ENCODE results near the gene SUSD4. TPM values are rescaled to one million over a fixed set of nuclear protein-coding genes. Genes with fewer than 3 reads are reported as not detected.

SUSD4 gene
- total RNA-seq, 1 experiment from 2014 or later = 31.4 TPM

DNA sequence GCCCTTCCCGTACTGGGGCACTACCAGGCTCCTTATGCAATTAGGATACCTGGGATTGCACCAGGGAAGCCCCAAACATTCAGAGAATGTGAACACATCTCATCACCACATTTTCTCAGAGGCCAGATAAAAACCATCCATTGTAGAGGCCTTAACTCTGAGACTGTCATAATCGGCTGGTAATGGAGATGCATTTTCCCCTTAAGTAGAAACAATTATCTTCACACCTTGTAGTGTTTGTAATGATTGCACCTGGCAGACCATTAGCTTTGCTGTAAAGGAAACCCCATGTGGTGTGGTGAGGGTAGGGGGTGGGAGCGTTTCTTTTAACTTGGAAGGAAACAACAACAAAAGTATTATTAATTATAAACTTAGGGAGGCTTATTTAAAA lies 131.0 kb downstream of the SUSD4 start:
- ChIA-PET POLR2A (no interaction called here), CTCF (no interaction called here)
- H3K4me3 Mint-ChIP-seq (ENCODE audit: unreplicated experiment) = no peak overlapping the region
- Histone ChIP-seq H3K27me3 (replicated peaks; ENCODE audit: control insufficient read depth, insufficient read depth, low read length) (no peaks in the 10 kb centered on the region), H3K4me1 (peaks cover 15% of the 10 kb centered on the region), H3K36me3 (ENCODE audit: control insufficient read depth, insufficient read depth, low read length) (no peaks in the 10 kb centered on the region), H3K9me3 (peaks cover 17% of the 10 kb centered on the region; the same call in 1 of the 2 replicates), H3K4me3 (ENCODE audit: low read depth, low read length) (no peak overlapping the region)
- intact Hi-C loops (cut with micrococcal nuclease; ENCODE audit: unreplicated experiment) = no loop called here
- no peaks in the 10 kb centered on the region for H3K36me3 Mint-ChIP-seq (ENCODE audit: insufficient read depth, unreplicated experiment)
- BruUV-seq (replicated peaks) = no TSS peak
- TF ChIP-seq CTCF (IDR thresholded peaks at IDR 0.05; ENCODE audit: insufficient read depth in 1 of 2, low read depth in 1 of 2, low read length in 1 of 2, severe bottlenecking in 1 of 2, unreplicated experiment in 1 of 2) = no peak
- peaks cover 18% of the 10 kb centered on the region for H3K9me3 Mint-ChIP-seq (ENCODE audit: unreplicated experiment)
- H3K27me3 Mint-ChIP-seq (ENCODE audit: insufficient read depth, unreplicated experiment) = no peaks in the 10 kb centered on the region
- DNase-seq = no peak
- H3K4me1 Mint-ChIP-seq (ENCODE audit: low read depth, unreplicated experiment) = peaks cover 20% of the 10 kb centered on the region
- H3K27ac Mint-ChIP-seq (ENCODE audit: unreplicated experiment) = peak overlapping the region; percentile 49

DNA sequence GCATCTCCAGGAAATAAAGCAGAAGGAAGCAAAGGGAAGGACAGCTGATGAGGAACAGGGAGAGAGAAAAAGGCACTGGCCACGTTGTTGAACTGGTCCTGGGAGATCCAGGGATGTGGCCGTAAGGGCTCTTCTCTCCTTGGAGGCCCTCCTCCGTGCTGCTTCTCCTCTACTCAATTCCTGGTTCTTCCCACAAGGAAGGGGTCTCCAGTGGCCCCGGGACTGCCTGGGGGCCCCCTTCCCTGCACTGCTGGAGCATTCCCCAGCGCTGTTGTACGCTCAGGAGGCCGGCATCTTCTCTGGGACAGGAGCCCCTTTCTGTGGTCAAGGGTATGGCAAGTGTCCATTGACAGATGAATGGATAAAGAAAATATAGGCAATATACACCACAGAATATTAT lies 132.4 kb downstream of the SUSD4 start:
- Mint-ChIP-seq H3K27ac (ENCODE audit: unreplicated experiment) (no peak overlapping the region), H3K27me3 (ENCODE audit: insufficient read depth, unreplicated experiment) (no peaks in the 10 kb centered on the region), H3K4me1 (ENCODE audit: low read depth, unreplicated experiment) (peaks cover 20% of the 10 kb centered on the region), H3K4me3 (ENCODE audit: unreplicated experiment) (no peak overlapping the region), H3K9me3 (ENCODE audit: unreplicated experiment) (peaks cover 4% of the 10 kb centered on the region), H3K36me3 (ENCODE audit: insufficient read depth, unreplicated experiment) (no peaks in the 10 kb centered on the region)
- peaks cover 15% of the 10 kb centered on the region for H3K4me1 ChIP-seq
- no peak for DNase-seq
- BruUV-seq (replicated peaks) = no TSS peak
- no peaks in the 10 kb centered on the region for H3K27me3 ChIP-seq (replicated peaks; ENCODE audit: control insufficient read depth, insufficient read depth, low read length)
- CTCF ChIA-PET = no interaction called here
- H3K36me3 ChIP-seq (ENCODE audit: control insufficient read depth, insufficient read depth, low read length) = no peaks in the 10 kb centered on the region
- no peak overlapping the region for H3K4me3 ChIP-seq (ENCODE audit: low read depth, low read length)
- peaks cover 7% of the 10 kb centered on the region; the same call in 1 of the 2 replicates for H3K9me3 ChIP-seq
- POLR2A ChIA-PET = no interaction called here
- intact Hi-C loops (cut with micrococcal nuclease; ENCODE audit: unreplicated experiment) = no loop called here
- TF ChIP-seq CTCF (IDR thresholded peaks at IDR 0.05; ENCODE audit: insufficient read depth in 1 of 2, low read depth in 1 of 2, low read length in 1 of 2, severe bottlenecking in 1 of 2, unreplicated experiment in 1 of 2) = no peak

DNA sequence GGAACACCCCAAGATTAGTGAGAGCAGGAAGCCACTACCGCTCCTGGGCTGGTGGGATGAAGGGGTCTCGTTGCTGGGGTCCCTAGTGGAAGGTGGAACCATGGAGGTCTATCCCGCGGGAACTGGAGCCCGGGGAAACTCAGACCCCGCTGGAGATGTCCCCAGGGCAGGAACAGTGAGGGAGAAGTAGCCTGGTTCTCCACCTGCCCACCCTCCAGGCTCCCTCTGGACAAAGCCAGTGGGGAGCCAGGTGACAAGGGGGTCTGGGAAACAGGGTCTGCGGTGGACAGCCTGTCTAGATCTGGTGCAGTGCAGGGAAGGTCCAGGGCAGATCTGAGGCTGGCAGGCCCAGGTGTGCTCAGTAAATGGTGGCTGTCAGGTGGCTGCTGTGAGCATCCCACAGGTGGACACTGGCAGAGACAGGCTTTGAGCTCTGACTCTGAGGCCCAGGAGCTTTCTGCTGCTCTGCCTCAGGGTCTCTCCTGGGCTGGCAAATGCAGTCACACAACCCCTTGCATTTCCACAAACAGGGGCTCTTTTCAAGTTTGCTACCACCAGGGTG lies 132.9 kb downstream of the SUSD4 start:
- Histone ChIP-seq H3K9me3 (peaks cover 2% of the 10 kb centered on the region; the same call in 1 of the 2 replicates), H3K27me3 (replicated peaks; ENCODE audit: control insufficient read depth, insufficient read depth, low read length) (no peaks in the 10 kb centered on the region), H3K36me3 (ENCODE audit: control insufficient read depth, insufficient read depth, low read length) (no peaks in the 10 kb centered on the region), H3K4me1 (peaks cover 15% of the 10 kb centered on the region), H3K4me3 (ENCODE audit: low read depth, low read length) (no peak overlapping the region)
- TF ChIP-seq CTCF (IDR thresholded peaks at IDR 0.05; ENCODE audit: insufficient read depth in 1 of 2, low read depth in 1 of 2, low read length in 1 of 2, severe bottlenecking in 1 of 2, unreplicated experiment in 1 of 2) = no peak
- peaks cover 20% of the 10 kb centered on the region for H3K4me1 Mint-ChIP-seq (ENCODE audit: low read depth, unreplicated experiment)
- no peaks in the 10 kb centered on the region for H3K9me3 Mint-ChIP-seq (ENCODE audit: unreplicated experiment)
- DNase-seq = no peak
- ChIA-PET CTCF (no interaction called here), POLR2A (no interaction called here)
- H3K27ac Mint-ChIP-seq (ENCODE audit: unreplicated experiment) = peak overlapping the region; percentile 27
- no peaks in the 10 kb centered on the region for H3K27me3 Mint-ChIP-seq (ENCODE audit: insufficient read depth, unreplicated experiment)
- H3K36me3 Mint-ChIP-seq (ENCODE audit: insufficient read depth, unreplicated experiment) = no peaks in the 10 kb centered on the region
- intact Hi-C loops (cut with micrococcal nuclease; ENCODE audit: unreplicated experiment) = no loop called here
- BruUV-seq (replicated peaks) = no TSS peak
- H3K4me3 Mint-ChIP-seq (ENCODE audit: unreplicated experiment) = no peak overlapping the region

Measured in Caco-2 (cell line).